Measurements from ENCODE around the gene CCDC24. TPM values are rescaled to one million over a fixed set of nuclear protein-coding genes. Genes with fewer than 3 reads are reported as not detected.
A peak's percentile ranks its signal among the peaks of the same experiment; 100 is the strongest.

CCDC24 gene
- total RNA-seq, 4 donors from 2014 or later, result 1.6 to 7.8 (median 3.7) TPM

DNA sequence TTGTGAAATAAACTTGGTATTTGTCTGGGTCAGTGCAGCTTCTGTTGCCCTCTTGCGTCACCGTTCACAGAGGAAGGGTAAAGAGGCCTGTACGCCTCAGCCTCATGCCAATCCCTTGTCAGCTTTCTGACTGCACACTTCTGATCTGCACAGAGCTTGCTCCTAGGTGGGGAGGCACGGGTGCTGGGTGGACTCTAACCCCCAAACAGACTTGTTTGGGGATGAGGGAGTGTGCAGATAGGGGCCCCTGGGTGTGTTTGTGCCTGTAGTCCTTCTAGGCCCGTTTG is 13.2 kb upstream of the CCDC24 start:
- peaks cover 62% of the 10 kb centered on the region for H3K4me1 ChIP-seq
- H3K27me3 ChIP-seq, result no peaks in the 10 kb centered on the region
- 63% methylated on average over 4 of the region's 5 CpGs for WGBS
- H3K36me3 ChIP-seq, result peaks cover 13% of the 10 kb centered on the region
- H3K9me3 ChIP-seq, result no peaks in the 10 kb centered on the region
- DNase-seq (ENCODE audit: low spot score in 2 of 2), result no peak
- H3K27ac ChIP-seq, result no peak overlapping the region
- no peak for TF ChIP-seq EP300 (IDR thresholded peaks at IDR 0.05)
- no peak for TF ChIP-seq POLR2A (IDR thresholded peaks at IDR 0.05)
- TF ChIP-seq POLR2AphosphoS5 (IDR thresholded peaks at IDR 0.05), result no peak
- no peak for TF ChIP-seq CTCF (IDR thresholded peaks at IDR 0.05)
- H3K4me3 ChIP-seq, result no peak overlapping the region

GRCh38 chr1:43978551-43979260 is 12.7 kb upstream of the CCDC24 start, which contains the start of gene B4GALT2:
TSS of gene B4GALT2 (plus strand) at chr1:43979210. CDS start at chr1:43981161, 1,951 bp downstream.
- no peak for TF ChIP-seq EP300 (IDR thresholded peaks at IDR 0.05)
- TF ChIP-seq POLR2A (IDR thresholded peaks at IDR 0.05), result no peak
- TF ChIP-seq CTCF (IDR thresholded peaks at IDR 0.05), result no peak
- no peak for TF ChIP-seq POLR2AphosphoS5 (IDR thresholded peaks at IDR 0.05)
- peaks cover 62% of the 10 kb centered on the region for H3K4me1 ChIP-seq
- WGBS, result 15% methylated on average over 17 of the region's 54 CpGs

GRCh38 chr1:43979261-43979527 is 12.2 kb upstream of the CCDC24 start:
- H3K27ac ChIP-seq, result peak overlapping the region; percentile 65
- TF ChIP-seq POLR2A (IDR thresholded peaks at IDR 0.05) (no peak), POLR2AphosphoS5 (IDR thresholded peaks at IDR 0.05) (no peak), EP300 (IDR thresholded peaks at IDR 0.05) (no peak), CTCF (IDR thresholded peaks at IDR 0.05) (no peak)
- H3K27me3 ChIP-seq, result no peaks in the 10 kb centered on the region
- WGBS, result no CpG with 5 or more reads among the region's 45 CpGs
- peaks cover 13% of the 10 kb centered on the region for H3K36me3 ChIP-seq
- peaks cover 58% of the 10 kb centered on the region for H3K4me1 ChIP-seq
- H3K9me3 ChIP-seq, result no peaks in the 10 kb centered on the region
- peak overlapping the region; percentile 85 for H3K4me3 ChIP-seq
- DNase-seq (ENCODE audit: low spot score in 2 of 2), result no peak

More at GRCh38 chr1:43978551-43979260, 12.7 kb upstream of the CCDC24 start, which contains the start of gene B4GALT2:
- Histone ChIP-seq H3K27ac (peak within 1 kb of the TSS; percentile 65), H3K9me3 (no peaks in the 10 kb centered on the region), H3K36me3 (peaks cover 13% of the 10 kb centered on the region), H3K4me3 (peak within 1 kb of the TSS; percentile 85), H3K27me3 (no peaks in the 10 kb centered on the region)
- peak in 1 of 2 donors; percentile 78 for DNase-seq (ENCODE audit: low spot score in 2 of 2)

- Histone ChIP-seq H3K4me3 (peak overlapping the region; percentile 85), H3K9me3 (no peaks in the 10 kb centered on the region), H3K27ac (peak overlapping the region; percentile 65), H3K27me3 (no peaks in the 10 kb centered on the region), H3K36me3 (peaks cover 16% of the 10 kb centered on the region), H3K4me1 (peaks cover 57% of the 10 kb centered on the region)
- no peak for TF ChIP-seq CTCF (IDR thresholded peaks at IDR 0.05)
- no peak for TF ChIP-seq EP300 (IDR thresholded peaks at IDR 0.05)
- no peak for TF ChIP-seq POLR2A (IDR thresholded peaks at IDR 0.05)
- TF ChIP-seq POLR2AphosphoS5 (IDR thresholded peaks at IDR 0.05), result no peak
- WGBS, result 0% methylated on average over 5 of the region's 45 CpGs
- peak in 1 of 2 donors; percentile 83 for DNase-seq (ENCODE audit: low spot score in 2 of 2)
Observed at GRCh38 chr1:43979528-43980254, 11.7 kb upstream of the CCDC24 start.

Data from suprapubic skin (tissue), 4 donors.